ENCODE data around the gene LBR.

The LBR gene

GRCh38 chr1:225418059-225418458, 9.8 kb downstream of the LBR start:
- no peak overlapping the region for H3K4me3 ChIP-seq (ENCODE audit: low read depth, low read length)
- in situ Hi-C loops (cut with HindIII; ENCODE audit: low sequenced_read_pairs), result no loop called here
- TF ChIP-seq CTCF (IDR thresholded peaks at IDR 0.05; ENCODE audit: low read depth, low read length), result no peak
- no peak for DNase-seq (ENCODE audit: low read depth, low spot score)

- DNase-seq (ENCODE audit: low read depth, low spot score), result no peak
- in situ Hi-C loops (cut with HindIII; ENCODE audit: low sequenced_read_pairs), result no loop called here
- no peak for TF ChIP-seq CTCF (IDR thresholded peaks at IDR 0.05; ENCODE audit: low read depth, low read length)
- no peak overlapping the region for H3K4me3 ChIP-seq (ENCODE audit: low read depth, low read length)
Observed at GRCh38 chr1:225415967-225416745, 11.7 kb downstream of the LBR start.

- TF ChIP-seq CTCF (IDR thresholded peaks at IDR 0.05; ENCODE audit: low read depth, low read length), result no peak
- in situ Hi-C loops (cut with HindIII; ENCODE audit: low sequenced_read_pairs), result no loop called here
Observed at GRCh38 chr1:225415307-225415706, 12.5 kb downstream of the LBR start.

GRCh38 chr1:225413708-225414375, 14.0 kb downstream of the LBR start:
- DNase-seq (ENCODE audit: low read depth, low spot score), result no peak
- no peak overlapping the region for H3K4me3 ChIP-seq (ENCODE audit: low read depth, low read length)
- in situ Hi-C loops (cut with HindIII; ENCODE audit: low sequenced_read_pairs), result no loop called here
- no peak for TF ChIP-seq CTCF (IDR thresholded peaks at IDR 0.05; ENCODE audit: low read depth, low read length)

More at GRCh38 chr1:225415307-225415706, 12.5 kb downstream of the LBR start:
- no peak overlapping the region for H3K4me3 ChIP-seq (ENCODE audit: low read depth, low read length)
- no peak for DNase-seq (ENCODE audit: low read depth, low spot score)

GRCh38 chr1:225412803-225413351, 15.0 kb downstream of the LBR start:
- no peak for DNase-seq (ENCODE audit: low read depth, low spot score)

GRCh38 chr1:225412321-225412720, 15.5 kb downstream of the LBR start:
- in situ Hi-C loops (cut with HindIII; ENCODE audit: low sequenced_read_pairs), result no loop called here
- no peak for DNase-seq (ENCODE audit: low read depth, low spot score)
- TF ChIP-seq CTCF (IDR thresholded peaks at IDR 0.05; ENCODE audit: low read depth, low read length), result no peak

More at GRCh38 chr1:225412803-225413351, 15.0 kb downstream of the LBR start:
- in situ Hi-C loops (cut with HindIII; ENCODE audit: low sequenced_read_pairs), result no loop called here
- H3K4me3 ChIP-seq (ENCODE audit: low read depth, low read length), result no peak overlapping the region
- TF ChIP-seq CTCF (IDR thresholded peaks at IDR 0.05; ENCODE audit: low read depth, low read length), result no peak

More at GRCh38 chr1:225412321-225412720, 15.5 kb downstream of the LBR start:
- no peak overlapping the region for H3K4me3 ChIP-seq (ENCODE audit: low read depth, low read length)

Measured in astrocyte of the spinal cord (primary cell).